Posterior cingulate gyrus (tissue), 11 donors: ENCODE data around the gene COL11A2.

Source experiments
- DNase-seq, 10 donors: peaks; one replicate each; pipeline versions ENCODE4 v3.0.0 to v3.0.0-alpha.2; 2020 to 2021; ENCODE audit warnings: mixed read lengths in 3 of 10
- intact Hi-C: fragments of 100-400 bp; cut with DNase I; formaldehyde crosslinking; loops from one replicate; pipeline ENCODE4 v1.15.1; 2023

The COL11A2 gene

DNA sequence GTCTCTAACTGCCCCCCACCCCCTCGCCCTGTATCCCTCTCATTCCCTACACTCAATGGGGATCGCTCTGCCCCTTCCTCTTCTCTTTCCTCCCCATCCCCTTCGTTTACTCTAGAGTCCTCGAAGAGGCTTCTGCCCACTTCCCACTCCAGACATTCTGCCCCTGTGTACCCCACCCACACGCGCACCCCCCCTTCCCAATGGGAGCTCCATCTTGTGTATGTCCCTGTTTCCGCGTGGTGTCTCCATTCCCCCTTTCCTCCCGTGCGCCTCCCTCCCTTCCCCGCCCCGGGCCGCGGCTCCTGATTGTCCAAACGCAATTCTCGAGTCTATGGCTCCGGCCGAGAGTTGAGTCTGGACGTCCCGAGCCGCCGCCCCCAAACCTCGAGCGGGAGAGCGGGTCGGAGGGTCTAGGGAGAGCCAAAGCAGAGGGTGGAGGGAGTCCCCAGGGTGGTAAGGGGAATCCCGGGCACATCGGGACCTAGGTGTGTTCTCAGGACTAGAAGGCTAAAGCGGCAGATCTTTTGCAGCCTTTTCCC is 15.4 kb upstream of the COL11A2 start:
- intact Hi-C loops = no loop called here
- DNase-seq = peak in 6 of 10 donors; percentile 35 to 86 (median 59)

- peak in 1 of 10 donors; percentile 53 for DNase-seq
- intact Hi-C loops = no loop called here
Observed at GRCh38 chr6:33206864-33207551, 14.7 kb upstream of the COL11A2 start.

GRCh38 chr6:33206027-33206863 is 14.0 kb upstream of the COL11A2 start:
- no peak for DNase-seq
- intact Hi-C loops = no loop called here

DNA sequence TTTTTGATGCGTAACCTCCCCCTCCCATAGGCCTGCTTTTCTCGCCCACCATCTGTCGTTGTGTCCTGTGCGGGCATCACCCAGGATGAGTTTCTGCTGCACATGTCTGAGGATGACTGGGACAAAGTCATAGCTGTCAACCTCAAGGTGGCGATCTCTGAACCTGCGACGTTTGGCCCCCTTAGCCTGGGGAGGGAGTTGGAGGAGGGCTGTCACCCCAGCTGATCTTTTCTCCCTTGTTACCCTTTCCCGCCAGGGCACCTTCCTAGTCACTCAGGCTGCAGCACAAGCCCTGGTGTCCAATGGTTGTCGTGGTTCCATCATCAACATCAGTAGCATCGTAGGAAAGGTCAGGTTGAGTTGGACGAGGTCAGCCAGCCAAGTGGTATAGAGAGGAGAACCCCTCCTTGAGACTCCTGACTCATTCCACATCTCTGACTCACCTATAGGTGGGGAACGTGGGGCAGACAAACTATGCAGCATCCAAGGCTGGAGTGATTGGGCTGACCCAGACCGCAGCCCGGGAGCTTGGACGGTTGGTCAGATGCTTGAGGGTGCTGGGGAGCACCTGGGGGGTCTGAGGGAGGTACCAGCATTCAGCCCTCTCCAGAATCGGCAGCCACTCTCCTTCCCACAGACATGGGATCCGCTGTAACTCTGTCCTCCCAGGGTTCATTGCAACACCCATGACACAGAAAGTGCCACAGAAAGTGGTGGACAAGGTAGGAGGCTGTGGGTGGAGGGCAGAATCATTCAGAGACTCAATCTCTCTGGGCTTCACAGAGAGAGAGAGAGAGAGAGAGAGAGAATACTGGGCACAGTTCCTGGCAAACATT is 13.1 kb upstream of the COL11A2 start:
- DNase-seq = no peak
- intact Hi-C loops = no loop called here

GRCh38 chr6:33204415-33205190 is 12.3 kb upstream of the COL11A2 start, which contains the start of gene HSD17B8:
Gene HSD17B8 (plus strand): TSS chr6:33204655. CDS start chr6:33204669, 14 bp downstream.
- peak; percentile 91 to 99 (median 96) for DNase-seq
- intact Hi-C loops = loop anchor here (5.0 kb wide), 2 partner anchors 232 to 1007 kb away; no protein-coding TSS in a partner anchor

DNA sequence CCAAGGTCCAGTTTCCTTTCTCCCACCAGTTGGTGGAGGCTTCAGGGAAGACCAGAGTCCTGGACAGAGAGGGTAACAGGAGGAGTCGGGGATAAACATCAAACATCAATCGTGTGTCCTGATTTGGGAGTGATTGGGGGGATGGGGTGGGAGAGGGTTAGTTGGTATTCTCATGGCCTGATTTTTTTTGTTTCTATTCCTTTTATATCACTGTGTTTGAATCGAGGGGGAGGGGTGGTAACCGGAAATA is 11.8 kb upstream of the COL11A2 start:
- DNase-seq = no peak
- intact Hi-C loops = loop anchor here (5.0 kb wide), 2 partner anchors 232 to 1007 kb away; no protein-coding TSS in a partner anchor

GRCh38 chr6:33203443-33204164 is 11.3 kb upstream of the COL11A2 start:
- intact Hi-C loops = loop anchor here (5.0 kb wide), 2 partner anchors 231 to 1006 kb away; no protein-coding TSS in a partner anchor
- no peak for DNase-seq

DNA sequence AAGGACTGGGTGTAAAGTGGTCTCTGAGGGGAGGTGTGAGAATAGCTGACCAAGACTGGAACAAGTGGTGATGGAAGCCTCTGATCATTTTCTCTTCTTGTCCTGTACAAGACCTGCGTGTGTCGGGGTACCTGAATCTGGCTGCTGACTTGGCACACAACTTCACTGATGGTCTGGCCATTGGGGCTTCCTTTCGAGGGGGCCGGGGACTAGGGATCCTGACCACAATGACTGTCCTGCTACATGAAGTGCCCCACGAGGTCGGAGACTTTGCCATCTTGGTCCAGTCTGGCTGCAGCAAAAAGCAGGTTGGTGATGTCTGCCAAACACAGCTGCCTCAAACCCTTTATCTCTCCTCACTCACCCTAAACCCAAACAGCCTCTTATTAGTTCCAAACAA is 10.5 kb upstream of the COL11A2 start:
- intact Hi-C loops = loop anchor here (5.0 kb wide), 2 partner anchors 230 to 1005 kb away; no protein-coding TSS in a partner anchor
- DNase-seq = no peak

- intact Hi-C loops = loop anchor here (5.0 kb wide), 2 partner anchors 230 to 1005 kb away; no protein-coding TSS in a partner anchor
- DNase-seq = no peak
Observed at GRCh38 chr6:33201935-33202334, 9.7 kb upstream of the COL11A2 start.

DNA sequence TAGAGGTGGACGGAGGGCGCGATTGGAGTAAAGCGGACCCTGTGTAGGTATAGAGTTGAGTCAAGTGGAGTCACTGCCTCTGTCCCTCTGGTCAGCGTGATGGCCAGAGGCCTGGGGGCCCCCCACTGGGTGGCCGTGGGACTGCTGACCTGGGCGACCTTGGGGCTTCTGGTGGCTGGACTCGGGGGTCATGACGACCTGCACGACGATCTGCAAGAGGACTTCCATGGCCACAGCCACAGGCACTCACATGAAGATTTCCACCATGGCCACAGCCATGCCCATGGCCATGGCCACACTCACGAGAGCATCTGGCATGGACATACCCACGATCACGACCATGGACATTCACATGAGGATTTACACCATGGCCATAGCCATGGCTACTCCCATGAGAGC is 8.9 kb upstream of the COL11A2 start:
- DNase-seq = no peak
- intact Hi-C loops = loop anchor here (5.0 kb wide), 2 partner anchors 229 to 1004 kb away; no protein-coding TSS in a partner anchor

- intact Hi-C loops = loop anchor here (5.0 kb wide), 2 partner anchors 228 to 1003 kb away; no protein-coding TSS in a partner anchor
- DNase-seq = peak; percentile 97 to 99 (median 98)
Observed at GRCh38 chr6:33200219-33201146, 8.2 kb upstream of the COL11A2 start, which contains the start of the genes RXRB and SLC39A7. Gene RXRB (minus strand): TSS chr6:33200665. CDS start chr6:33200476, 189 bp downstream. Gene SLC39A7 (plus strand): TSS chr6:33200867. CDS start chr6:33201246, 379 bp downstream.

DNA sequence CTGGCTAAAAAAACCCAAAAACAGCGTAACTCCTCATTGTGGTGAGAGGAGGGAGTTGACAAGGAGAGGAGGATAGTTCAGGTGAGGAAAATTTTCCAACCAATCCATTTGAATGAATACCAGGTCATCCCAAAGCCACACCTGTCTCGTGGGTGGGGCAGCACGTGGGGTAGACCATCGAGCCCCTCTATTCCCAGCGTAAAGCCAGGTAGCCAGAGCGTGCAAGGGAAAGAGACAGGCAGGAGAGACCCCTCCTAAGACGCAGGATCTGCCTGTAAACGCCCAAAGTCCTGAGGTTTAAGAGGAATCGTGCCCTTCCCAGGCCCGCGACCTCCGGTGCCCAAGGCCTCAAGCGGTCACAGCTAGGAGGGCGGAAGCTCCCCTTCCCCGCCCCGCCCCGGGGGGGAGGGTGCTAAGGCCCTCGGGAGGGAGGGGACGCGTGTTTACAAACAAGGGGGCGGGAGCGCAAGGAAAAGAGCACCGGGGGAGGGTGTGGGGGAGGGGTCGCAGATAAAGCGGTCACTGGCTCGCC is 7.5 kb upstream of the COL11A2 start:
- peak in 1 of 10 donors; percentile 94 for DNase-seq
- intact Hi-C loops = loop anchor here (5.0 to 10.0 kb wide), 3 partner anchors 45 to 1002 kb away; no protein-coding TSS in a partner anchor

- DNase-seq = no peak
- intact Hi-C loops = loop anchor here (10.0 kb wide), 1 partner anchor 46 kb away; no protein-coding TSS in a partner anchor
Observed at GRCh38 chr6:33198853-33199436, 6.7 kb upstream of the COL11A2 start.

DNA sequence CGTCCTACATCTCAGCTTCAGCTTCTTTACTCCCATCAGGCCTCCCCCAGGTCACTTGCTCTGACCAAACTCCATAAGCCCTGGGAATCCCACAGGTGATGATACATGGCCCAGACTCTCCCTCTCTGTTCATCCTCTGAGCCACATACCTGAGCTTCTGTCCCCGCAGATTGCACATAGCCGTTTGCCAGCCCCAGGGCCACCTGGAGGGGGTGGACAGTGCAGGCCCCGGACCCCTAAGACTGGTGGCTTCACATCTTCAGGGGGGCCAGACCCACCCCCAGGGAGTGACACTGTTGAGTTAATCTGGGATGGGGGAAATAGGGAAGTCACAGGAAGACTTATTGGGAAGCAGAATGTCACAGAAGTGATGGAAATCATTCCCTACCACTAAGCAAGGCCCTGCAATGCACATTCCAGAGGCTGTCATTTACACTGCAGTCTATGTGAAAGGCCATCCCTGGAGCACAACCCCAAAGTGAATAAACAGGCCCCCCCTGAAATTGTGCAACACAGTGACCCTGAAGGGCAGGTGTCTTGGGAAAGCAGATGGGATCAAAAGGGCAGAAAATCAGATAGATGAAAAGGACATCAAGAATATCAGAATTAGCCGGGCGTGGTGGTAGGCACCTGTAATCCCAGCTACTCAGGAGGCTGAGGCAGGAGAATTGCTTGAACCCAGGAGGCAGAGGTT is 6.0 kb upstream of the COL11A2 start:
- no peak for DNase-seq
- intact Hi-C loops = loop anchor here (10.0 kb wide), 1 partner anchor 46 kb away; no protein-coding TSS in a partner anchor

DNA sequence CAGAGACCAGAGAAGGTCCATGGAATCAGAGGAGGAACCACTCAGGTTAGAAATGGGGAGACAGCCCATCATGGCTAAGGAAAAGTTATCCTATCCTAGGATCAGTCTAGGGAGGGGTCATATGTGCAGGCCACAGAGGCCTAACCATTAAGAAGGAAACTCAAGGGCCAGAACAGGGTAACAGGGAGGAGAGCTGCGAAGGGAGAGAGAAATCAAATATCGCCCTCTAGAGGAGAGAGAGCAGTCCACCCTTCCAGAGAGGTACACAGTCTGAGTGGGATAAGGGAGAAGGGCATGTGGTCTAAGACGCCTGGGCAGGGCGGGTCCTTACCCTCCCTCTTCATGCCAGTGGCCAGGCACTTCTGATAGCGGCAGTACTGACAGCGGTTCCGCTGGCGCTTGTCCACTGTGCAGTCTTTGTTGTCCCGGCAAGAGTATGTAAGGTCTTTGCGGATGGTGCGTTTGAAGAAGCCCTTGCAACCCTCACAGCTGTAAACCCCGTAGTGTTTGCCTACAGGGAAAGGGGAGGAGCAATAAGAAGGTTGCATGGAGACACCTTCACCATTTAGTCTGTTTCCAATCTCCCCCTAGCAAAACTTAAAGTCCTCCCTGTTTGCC is 5.3 kb upstream of the COL11A2 start:
- intact Hi-C loops = loop anchor here (1.0 to 10.0 kb wide), 2 partner anchors 36 to 47 kb away; no protein-coding TSS in a partner anchor
- DNase-seq = peak in 1 of 10 donors; percentile 42
